ENCODE data around the gene STPG2.

The STPG2 gene

DNA sequence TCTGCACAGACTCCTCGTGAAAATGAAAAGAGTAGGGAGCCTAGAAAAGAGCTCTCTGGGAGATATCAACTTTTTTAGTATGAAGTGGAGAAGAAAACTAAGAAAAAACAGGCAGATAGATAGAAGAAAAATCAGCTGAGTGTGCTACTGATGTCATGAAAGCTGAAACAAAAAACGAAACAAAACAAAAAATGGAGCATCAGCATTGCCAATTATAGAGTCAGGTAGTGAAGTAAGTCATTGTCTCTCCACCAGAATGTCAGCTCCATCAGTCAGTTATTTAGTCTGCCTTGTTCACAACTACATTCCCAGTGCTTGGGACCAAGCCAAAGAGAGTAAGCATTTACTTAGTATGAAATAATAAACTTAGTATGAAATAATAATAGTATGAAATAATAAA, 595.1 kb downstream of the STPG2 start:
- no peak for DNase-seq (ENCODE audit: low spot score)
- TF ChIP-seq, protein P1, sequence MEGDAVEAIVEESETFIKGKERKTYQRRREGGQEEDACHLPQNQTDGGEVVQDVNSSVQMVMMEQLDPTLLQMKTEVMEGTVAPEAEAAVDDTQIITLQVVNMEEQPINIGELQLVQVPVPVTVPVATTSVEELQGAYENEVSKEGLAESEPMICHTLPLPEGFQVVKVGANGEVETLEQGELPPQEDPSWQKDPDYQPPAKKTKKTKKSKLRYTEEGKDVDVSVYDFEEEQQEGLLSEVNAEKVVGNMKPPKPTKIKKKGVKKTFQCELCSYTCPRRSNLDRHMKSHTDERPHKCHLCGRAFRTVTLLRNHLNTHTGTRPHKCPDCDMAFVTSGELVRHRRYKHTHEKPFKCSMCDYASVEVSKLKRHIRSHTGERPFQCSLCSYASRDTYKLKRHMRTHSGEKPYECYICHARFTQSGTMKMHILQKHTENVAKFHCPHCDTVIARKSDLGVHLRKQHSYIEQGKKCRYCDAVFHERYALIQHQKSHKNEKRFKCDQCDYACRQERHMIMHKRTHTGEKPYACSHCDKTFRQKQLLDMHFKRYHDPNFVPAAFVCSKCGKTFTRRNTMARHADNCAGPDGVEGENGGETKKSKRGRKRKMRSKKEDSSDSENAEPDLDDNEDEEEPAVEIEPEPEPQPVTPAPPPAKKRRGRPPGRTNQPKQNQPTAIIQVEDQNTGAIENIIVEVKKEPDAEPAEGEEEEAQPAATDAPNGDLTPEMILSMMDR (IDR thresholded peaks at IDR 0.05): no peak
- H3K4me3 ChIP-seq: no peak overlapping the region
- H3K27ac ChIP-seq: no peak overlapping the region

DNA sequence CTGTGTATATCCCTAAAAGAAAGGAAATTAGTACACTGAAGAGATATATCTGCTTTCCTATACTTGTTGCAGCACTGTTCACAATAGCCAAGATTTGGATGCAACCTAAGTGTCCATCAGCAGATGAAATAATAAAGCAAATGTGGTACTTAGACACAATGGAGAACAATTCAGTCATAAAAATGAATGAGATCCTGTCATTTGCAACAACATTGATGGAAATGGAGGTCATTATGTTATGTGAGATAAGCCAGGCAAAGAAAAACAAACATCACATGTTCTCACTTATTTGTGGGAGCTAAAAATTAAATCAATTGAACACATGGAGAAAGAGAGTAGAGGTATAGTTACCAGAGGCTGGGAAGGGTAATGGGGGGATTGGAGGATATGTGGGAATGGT, 611.9 kb downstream of the STPG2 start:
- Histone ChIP-seq H3K4me3 (no peak overlapping the region), H3K27ac (no peak overlapping the region)
- no peak for DNase-seq (ENCODE audit: low spot score)
- TF ChIP-seq, protein P1 (IDR thresholded peaks at IDR 0.05): no peak

DNA sequence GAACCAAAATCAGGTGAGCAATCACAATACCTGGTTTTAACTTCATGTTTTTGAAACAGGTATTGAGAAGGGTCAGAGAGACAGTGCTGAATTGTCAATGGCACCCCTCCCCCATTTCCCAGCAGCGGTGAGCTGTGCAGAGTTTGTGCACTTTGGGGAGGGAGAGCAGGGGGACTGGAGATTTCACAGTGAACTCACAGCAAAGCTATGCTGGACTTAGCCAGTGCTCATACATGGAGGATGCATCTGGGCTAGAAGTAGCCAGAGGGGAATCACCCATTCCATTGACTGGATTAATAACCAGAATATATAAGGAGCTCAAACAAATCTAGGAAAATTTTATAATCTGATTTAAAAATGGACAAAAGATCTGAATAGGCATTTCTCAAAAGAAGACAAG, 612.6 kb downstream of the STPG2 start:
- TF ChIP-seq, protein P1 (IDR thresholded peaks at IDR 0.05): no peak
- H3K4me3 ChIP-seq: no peak overlapping the region
- no peak overlapping the region for H3K27ac ChIP-seq
- DNase-seq (ENCODE audit: low spot score): no peak

DNA sequence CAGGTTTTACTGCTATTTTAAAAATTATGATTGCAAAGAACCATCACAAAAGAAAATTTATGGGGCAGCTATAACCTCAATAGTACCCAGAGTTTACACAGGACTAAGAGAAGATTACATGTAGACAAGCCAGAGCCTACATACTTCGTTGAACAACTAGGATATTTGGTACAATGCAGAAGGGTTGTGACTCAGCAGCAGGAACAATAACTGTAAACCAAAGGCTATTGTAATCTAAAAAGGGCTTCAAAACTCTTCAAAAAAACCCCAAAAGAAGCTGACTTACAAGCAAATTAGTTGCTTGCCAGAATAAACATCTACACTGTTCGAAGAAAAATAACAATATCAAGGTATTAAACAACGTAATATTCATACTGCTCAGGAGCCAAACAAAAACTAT, 618.0 kb downstream of the STPG2 start:
- DNase-seq (ENCODE audit: low spot score): no peak
- TF ChIP-seq, protein P1 (IDR thresholded peaks at IDR 0.05): no peak
- Histone ChIP-seq H3K27ac (no peak overlapping the region), H3K4me3 (no peak overlapping the region)

DNA sequence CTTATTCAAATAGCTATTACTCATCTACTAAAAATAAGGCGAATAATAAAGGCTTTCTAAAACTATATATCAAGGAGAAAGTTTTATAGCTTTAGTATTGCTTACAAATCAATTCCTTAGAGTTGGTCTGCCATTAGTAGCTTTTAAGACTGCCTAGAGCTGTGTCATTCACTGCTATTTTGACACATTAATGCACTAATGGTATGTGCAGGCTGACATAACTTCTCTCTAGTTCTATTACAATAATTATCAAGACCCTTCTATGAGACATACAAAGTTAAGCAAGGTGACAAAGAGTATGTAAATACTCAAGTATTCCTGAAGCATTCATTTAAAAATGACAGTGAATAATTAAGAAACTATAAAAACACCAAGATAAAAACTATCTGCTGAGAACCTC, 625.3 kb downstream of the STPG2 start:
- TF ChIP-seq, protein P1 (IDR thresholded peaks at IDR 0.05): no peak
- Histone ChIP-seq H3K27ac (no peak overlapping the region), H3K4me3 (no peak overlapping the region)
- DNase-seq (ENCODE audit: low spot score): no peak

DNA sequence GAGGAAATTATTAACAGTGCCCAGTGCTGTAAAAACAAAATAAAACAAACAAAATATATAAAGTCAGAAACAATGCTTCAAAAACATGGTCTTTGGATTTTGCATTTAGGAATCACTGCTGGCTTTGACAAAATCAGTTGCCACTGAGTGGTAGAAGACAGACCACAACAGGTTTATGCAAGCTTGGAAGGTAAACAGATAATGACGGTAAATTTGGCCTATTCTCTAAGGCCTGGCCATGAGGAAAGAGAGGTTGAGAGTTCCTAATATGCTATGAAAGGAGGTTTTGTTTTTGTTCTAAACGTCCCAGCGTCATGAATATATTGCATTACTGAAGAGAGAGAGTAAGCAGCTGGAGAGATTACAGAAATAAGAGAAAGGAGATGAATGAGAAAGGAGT, 629.4 kb downstream of the STPG2 start:
- Histone ChIP-seq H3K27ac (no peak overlapping the region), H3K4me3 (no peak overlapping the region)
- no peak for DNase-seq (ENCODE audit: low spot score)
- TF ChIP-seq, protein P1 (IDR thresholded peaks at IDR 0.05): no peak
